SK-N-SH (cell line): ENCODE measurements around the gene NPC2.

Experiments used
- CTCF ChIP-seq: fragments of 200-600 bp; sonication (generic); IDR thresholded peaks from 2 replicates; pipeline ENCODE4 v1.6.1; 2017; ENCODE audit warnings: antibody characterized with exemption, mild to moderate bottlenecking, moderate library complexity
- EP300 ChIP-seq, 2 experiments: IDR thresholded peaks; 2 replicates each; pipeline versions ENCODE4 v1.4.0 to v1.6.1; 2012; ENCODE audit warnings: borderline replicate concordance in 1 of 2, low read depth in 1 of 2, low read length in 1 of 2
- GABPA ChIP-seq: IDR thresholded peaks from 2 replicates; pipeline ENCODE4 v1.4.0; 2012; ENCODE audit warnings: low read depth, mild to moderate bottlenecking
- IRF3 ChIP-seq: fragments of 150-350 bp; IDR thresholded peaks from 2 replicates; pipeline ENCODE4 v1.6.1; 2016; ENCODE audit warnings: mild to moderate bottlenecking, low read depth, low read length
- MAX ChIP-seq: IDR thresholded peaks from 2 replicates; pipeline ENCODE4 v1.4.0; 2012; ENCODE audit warnings: low read depth
- POLR2AphosphoS5 ChIP-seq: IDR thresholded peaks from 2 replicates; pipeline ENCODE4 v1.6.1; 2012; ENCODE audit warnings: low read depth, low read length
- SIN3A ChIP-seq: IDR thresholded peaks from 2 replicates; pipeline ENCODE4 v1.6.1; 2012; ENCODE audit warnings: low read depth, mild to moderate bottlenecking, low read length, moderate library complexity, borderline replicate concordance
- YY1 ChIP-seq: IDR thresholded peaks from 2 replicates; pipeline ENCODE4 v1.4.0; 2012; ENCODE audit warnings: low read depth, mild to moderate bottlenecking

GRCh38 chr14:74528886-74529285 is 35.8 kb upstream of the NPC2 start:
- TF ChIP-seq GABPA (no peak), CTCF (no peak), MAX (no peak), SIN3A (no peak), IRF3 (no peak), EP300 (IDR thresholded peaks at IDR 0.05; ENCODE audit: borderline replicate concordance in 1 of 2, low read depth in 1 of 2, low read length in 1 of 2) (no peak), POLR2AphosphoS5 (no peak), YY1 (no peak)
